Anterior cingulate cortex (tissue), 58 donors: ENCODE measurements around the gene SELENOH.

Experiments used
- DNase-seq, 58 donors: peaks; one replicate each; lab custom pipeline; 2025; lab: John Stamatoyannopoulos, UW

Gene SELENOH

DNA sequence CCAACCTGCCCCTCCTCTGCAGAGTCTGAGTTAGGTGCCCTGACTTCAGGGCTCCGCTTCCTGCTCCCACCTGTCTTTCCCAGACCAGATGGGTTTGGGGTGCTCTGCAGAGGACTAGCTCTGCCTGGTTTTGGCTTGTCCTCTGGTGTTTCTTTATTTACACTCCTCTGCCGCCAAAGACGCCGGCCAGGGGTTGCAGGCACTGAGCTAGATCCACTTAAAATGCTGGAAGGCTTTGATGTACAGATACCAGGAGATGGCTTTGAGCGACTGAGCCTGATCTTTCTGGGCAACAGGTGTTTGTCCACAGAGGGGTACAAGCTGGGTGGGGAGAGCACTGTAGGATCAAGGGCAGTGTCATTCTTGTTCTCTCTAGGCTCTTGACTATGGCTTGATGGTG is 3.9 kb downstream of the SELENOH start:
- no peak for DNase-seq

- DNase-seq: no peak
Measured at GRCh38 chr11:57746920-57747319, 5.6 kb downstream of the SELENOH start.

DNA sequence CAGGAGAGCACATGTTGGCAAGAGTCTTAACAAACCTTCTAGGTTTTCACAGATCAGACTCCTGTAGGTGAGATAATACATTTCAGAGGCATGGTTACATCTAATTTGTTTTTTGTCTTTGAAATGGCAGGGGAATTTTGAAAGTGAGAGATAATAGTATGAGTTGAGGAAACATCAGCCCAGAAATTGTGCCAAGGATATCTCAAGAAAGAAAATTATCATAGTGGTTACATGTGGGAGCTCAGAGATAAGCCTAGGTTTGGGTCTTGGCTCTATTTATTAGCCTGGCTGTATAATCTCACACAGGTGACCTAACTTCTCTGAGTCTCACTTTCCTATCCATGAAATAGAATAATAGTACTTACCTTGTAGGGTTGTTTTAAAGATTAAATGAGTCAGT is 9.9 kb downstream of the SELENOH start:
- DNase-seq: no peak

- peak in 1 of 58 donors; percentile 25 for DNase-seq
Measured at GRCh38 chr11:57751676-57752253, 10.5 kb downstream of the SELENOH start, which contains the start of gene BTBD18. TSS of gene BTBD18 (minus strand) at chr11:57751819. CDS start at chr11:57751188, 631 bp downstream.

GRCh38 chr11:57752954-57753353 is 11.7 kb downstream of the SELENOH start:
- no peak for DNase-seq

- no peak for DNase-seq
Measured at GRCh38 chr11:57758174-57758573, 16.9 kb downstream of the SELENOH start.

DNA sequence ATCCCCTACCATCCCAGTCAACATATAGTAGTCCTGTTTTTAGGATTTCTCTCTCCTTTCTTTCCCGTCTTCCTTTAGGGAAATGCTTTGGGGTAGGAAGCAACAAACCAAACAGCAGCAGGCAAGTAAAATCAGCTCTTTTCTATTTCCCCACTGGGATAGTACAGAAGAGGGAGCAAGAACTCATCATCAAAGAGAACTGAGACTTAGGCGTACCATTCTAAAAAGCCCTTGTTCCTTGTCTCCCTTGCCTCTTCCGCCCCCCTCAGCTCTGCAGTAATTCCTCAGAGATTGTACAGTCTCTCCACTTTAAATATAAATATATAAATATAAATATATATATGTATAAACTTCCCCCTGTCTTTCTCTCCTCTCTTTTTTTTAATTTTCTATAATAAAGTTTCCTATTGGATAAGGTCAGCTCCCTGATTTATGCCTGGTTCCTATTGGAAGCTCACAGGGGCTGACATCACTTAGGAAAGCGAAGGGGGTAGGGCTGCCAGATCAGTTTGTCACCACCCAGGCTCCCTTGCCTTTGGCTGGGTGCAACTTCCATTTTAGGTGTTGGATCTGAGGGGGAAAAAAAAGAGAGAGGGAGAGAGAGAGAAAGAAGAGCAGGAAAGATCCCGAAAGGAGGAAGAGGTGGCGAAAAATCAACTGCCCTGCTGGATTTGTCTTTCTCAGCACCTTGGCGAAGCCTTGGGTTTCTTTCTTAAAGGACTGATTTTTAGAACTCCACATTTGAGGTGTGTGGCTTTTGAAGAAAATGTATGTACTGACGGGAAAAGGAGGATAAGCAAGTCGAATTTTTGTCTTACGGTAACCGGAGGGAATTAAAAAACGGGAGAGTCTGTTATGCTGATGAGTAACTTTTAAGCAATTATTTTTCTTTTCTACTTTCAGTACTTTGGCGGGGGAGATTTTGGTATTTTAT is 20.3 kb downstream of the SELENOH start, which contains the start of gene CTNND1:
Gene CTNND1 (plus strand): TSS at position 502 of the 934 bp plus-strand sequence. CDS start 29,677 bp downstream, outside the sequence.
- DNase-seq: peak in 57 of 58 donors; percentile 4 to 91 (median 74)

- no peak for DNase-seq
Measured at GRCh38 chr11:57762235-57762861, 21.1 kb downstream of the SELENOH start.

DNA sequence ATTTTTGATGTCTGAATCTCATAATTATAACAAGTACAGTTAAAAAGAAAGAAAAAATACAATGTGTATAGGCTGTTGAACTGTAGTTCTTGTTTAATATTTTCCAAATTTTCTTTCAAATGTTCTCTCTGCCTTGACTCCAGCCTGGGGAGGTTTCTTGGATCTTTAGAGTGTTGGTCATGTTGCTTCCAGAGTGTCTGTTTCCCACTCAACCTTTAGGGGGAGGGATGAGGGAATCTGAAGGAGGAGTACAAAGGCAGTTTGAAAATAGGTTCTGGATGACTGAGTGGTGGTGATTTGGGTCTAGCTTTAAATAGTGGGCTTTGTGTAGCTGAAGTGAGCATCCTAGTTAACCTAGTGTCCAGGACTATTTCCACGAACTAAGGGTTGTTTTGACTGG is 22.3 kb downstream of the SELENOH start:
- DNase-seq: peak in 3 of 58 donors; percentile 24 to 29 (median 27)

DNA sequence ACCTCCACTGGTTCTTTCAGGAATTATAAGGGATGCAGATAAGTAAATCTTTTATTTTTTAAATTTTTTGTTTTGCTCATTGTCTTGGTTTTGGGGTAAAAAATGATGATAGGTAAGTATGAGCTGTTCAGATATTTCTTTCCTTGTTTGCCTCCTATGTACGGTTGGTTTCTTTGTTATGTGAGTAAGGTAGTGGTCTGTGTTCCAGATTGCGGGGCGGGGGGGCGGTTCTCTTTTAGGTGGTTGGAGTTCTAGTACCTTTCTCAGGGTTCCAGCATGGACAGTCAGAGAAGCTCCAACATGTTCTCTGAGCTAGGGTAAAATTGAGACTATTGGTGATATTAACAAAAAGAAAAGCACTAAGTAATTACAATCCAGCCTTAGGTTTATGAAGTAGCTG is 22.7 kb downstream of the SELENOH start:
- no peak for DNase-seq

DNA sequence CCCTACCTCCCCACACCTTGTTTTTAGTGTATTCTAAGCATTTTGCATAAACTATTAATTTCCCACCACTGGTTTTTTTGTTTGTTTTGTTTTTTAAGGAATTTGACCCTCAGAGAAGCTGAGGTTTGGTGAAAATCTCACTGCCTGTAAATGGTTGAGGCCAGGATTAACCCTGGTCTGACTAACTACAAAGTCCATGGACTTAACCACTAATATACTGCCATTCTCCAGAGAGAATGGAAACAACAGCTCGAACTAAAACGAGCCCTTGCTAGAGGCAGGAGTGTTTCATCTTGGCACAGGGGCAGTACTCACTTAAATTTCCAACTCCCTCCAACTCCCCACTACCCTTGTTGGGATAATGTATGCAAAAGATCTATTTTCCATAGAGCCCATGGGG is 23.3 kb downstream of the SELENOH start:
- no peak for DNase-seq

DNA sequence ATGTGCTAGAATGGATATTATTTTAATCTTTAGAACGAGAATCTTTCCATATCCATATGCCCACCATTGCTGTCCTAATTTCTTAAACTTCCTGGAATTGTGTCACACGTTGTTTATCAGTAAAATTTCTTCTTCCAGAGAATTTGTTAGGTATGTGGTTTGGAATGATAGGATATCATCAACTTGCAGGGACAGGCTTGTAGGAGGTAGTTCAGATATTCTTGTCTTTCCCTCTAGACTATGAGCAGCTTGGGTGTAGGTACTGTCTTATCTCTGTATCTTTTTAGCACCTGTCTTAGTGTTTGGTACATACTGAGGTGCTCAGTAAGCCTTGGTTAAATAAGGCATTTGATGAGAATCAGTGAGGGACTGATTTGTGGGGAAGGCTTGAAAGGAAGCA is 23.7 kb downstream of the SELENOH start:
- DNase-seq: no peak

DNA sequence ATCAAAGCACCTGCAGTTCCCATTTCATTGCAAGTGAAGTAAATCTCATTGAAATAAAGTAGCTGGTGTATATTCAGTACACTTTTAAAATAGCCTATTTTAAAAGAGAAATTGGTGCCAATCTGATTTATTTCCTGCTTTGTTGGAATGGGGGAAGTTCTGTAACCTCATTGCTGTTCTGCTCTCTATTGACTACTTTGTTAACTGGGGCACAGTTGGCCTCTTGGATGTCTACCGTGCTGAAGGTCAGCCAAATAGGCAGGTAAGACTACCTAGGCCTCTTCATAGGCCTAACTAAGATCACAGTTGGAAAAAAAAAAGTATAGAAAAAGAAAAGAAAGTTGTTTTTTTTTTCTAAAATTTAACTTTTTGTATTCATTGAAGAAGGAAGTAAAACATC is 29.5 kb downstream of the SELENOH start:
- no peak for DNase-seq

DNA sequence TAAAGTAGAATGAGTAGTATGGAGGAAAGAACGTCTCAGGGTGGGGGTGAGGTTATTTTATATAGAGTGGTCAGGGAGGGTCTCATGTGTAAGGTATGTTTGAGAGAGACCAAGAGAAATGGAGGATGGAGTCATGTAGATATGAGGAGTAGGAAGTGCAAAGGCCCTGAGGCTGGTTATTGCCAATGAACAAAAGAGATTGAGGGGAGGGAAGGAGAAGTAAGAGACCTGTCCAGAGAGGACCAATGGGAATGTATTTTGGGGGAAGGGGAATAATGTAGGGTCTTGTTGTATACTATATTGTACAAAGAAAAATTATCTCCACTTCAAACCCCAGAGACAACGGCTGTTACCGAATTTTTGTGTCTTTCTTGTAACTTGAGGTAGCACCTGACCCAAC is 30.1 kb downstream of the SELENOH start:
- DNase-seq: no peak

DNA sequence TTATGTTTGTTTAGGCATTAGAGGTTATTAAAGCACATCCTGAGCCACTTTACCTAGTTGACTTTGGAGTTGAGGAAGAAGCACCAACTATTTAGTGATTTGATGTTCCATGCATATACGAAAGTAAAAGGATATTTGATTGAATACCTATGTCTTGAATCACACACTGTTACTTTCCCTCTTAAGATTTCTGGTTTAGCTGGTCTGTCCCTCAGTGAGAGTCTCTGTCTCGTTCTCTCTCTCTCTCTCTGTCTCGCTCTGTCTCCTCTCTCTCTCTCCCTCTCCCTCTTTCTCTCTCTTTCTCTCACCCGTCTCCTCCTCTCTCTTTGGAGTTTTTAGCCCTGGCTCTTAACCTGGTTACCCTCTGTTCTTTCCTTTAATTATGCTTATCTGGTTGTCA is 31.3 kb downstream of the SELENOH start:
- no peak for DNase-seq

DNA sequence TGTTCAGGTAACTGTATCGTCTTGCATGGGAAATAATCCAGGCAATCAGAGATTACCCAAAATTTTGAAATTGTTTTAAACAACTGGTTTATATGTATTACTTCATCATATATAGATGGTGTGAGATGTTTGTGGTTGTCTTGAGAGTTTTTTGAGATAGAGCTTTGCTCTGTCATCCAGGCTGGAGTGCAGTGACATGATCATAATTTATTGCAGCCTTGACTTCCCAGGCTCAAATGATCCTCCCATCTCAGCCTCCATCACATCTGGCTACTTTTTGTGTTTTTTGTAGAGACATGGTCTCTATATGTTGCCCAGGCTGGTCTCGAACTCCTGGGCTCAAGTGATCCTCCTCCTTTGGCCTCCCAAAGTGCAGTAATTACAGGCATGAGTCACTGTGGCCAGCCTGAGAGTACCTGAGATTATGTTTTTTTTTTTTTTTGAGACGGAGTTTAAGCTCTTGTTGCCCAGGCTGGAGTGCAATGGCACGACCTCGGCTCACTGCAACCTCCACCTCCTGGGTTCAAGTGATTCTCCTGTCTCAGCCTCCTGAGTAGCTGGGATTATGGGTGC is 31.8 kb downstream of the SELENOH start:
- no peak for DNase-seq

- no peak for DNase-seq
Measured at GRCh38 chr11:57775491-57775890, 34.2 kb downstream of the SELENOH start.

- DNase-seq: no peak
Measured at GRCh38 chr11:57776031-57776521, 34.8 kb downstream of the SELENOH start.

DNA sequence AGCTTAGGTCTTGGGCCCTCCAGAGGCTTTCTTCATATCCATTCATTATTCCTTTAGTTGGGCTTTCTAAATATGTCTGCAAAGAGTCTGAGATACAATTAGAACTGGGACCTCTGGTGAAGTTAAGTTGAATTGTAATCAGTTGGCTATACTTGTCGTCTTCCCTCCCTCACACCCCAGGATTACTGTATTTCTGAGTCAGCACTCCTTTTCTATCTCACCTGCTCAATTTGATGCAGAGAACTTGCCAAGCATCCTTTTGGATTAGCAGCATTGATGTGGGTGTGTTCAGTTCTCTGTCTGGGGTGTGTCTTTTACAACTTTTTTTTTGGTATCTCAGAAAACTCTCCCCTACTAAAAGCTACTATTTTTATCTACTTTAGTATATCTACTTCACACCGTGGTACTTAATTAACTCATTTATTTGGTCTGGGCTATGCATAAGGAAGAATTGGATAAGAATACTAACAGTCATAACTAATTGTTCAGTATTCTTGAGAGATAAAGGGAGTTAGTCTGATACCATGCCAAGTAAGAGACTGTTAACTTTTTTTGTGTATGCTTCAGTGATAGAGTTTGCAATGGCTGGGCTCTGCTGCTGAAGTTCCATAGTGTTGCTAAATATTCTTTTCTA is 35.4 kb downstream of the SELENOH start:
- DNase-seq: no peak

DNA sequence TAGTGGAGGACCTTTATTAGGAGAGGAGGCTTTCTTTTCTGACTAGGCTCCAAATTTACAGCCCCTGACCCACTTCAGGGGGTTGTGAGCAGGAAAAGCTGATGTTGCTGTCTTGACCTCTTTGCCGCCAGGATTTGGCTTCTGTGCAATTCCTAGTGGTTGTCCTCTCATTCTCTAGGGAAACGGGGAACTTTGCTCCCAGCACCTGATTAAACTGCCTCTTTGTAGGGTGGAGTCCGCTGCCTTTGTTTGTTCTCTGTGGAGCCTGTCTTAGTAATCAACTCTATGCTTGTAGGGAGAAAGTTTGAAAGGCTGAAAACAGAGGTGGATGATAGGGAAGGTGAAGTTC is 36.7 kb downstream of the SELENOH start:
- DNase-seq: peak in 1 of 58 donors; percentile 12
